ENCODE results near the gene CGNL1.

CGNL1 gene

GRCh38 chr15:57367556-57367955 is 8.7 kb upstream of the CGNL1 start:
- TF ChIP-seq CTCF (IDR thresholded peaks at IDR 0.05; ENCODE audit: insufficient read depth, low read length, poor library complexity, severe bottlenecking) (no peak), EZH2phosphoT487 (conservative IDR thresholded peaks at IDR 0.05; ENCODE audit: low read length) (no peak)
- H3K79me2 ChIP-seq (ENCODE audit: insufficient read depth, low read length): no peaks in the 10 kb centered on the region
- no peak overlapping the region for H2AFZ ChIP-seq (ENCODE audit: low read depth, low read length, severe bottlenecking)

GRCh38 chr15:57370929-57371328 is 5.4 kb upstream of the CGNL1 start:
- Histone ChIP-seq H3F3A (ENCODE audit: insufficient read depth) (no peaks in the 10 kb centered on the region), H3K36me3 (ENCODE audit: low read length) (no peaks in the 10 kb centered on the region), H3K27me3 (ENCODE audit: low read length) (no peaks in the 10 kb centered on the region), H3K4me3 (ENCODE audit: insufficient read depth, low read length, poor library complexity, severe bottlenecking) (no peak overlapping the region), H3K9me2 (replicated peaks; ENCODE audit: insufficient read depth, low read length) (no peaks in the 10 kb centered on the region), H3K9ac (ENCODE audit: low read length) (no peak overlapping the region), H3K4me2 (ENCODE audit: low read depth, low read length, poor library complexity, severe bottlenecking) (no peak overlapping the region), H3K27ac (ENCODE audit: low read depth, low read length) (no peak overlapping the region), H4K20me1 (ENCODE audit: low read depth, low read length) (no peaks in the 10 kb centered on the region), H3K9me3 (ENCODE audit: insufficient read depth, low read length) (no peaks in the 10 kb centered on the region), H3K79me2 (ENCODE audit: insufficient read depth, low read length) (no peaks in the 10 kb centered on the region), H2AFZ (ENCODE audit: low read depth, low read length, severe bottlenecking) (no peak overlapping the region)
- no peak for TF ChIP-seq CTCF (IDR thresholded peaks at IDR 0.05; ENCODE audit: insufficient read depth, low read length, poor library complexity, severe bottlenecking)
- TF ChIP-seq EZH2phosphoT487 (conservative IDR thresholded peaks at IDR 0.05; ENCODE audit: low read length): no peak

More at GRCh38 chr15:57367556-57367955, 8.7 kb upstream of the CGNL1 start:
- Histone ChIP-seq H3K4me3 (ENCODE audit: insufficient read depth, low read length, poor library complexity, severe bottlenecking) (no peak overlapping the region), H3K4me2 (ENCODE audit: low read depth, low read length, poor library complexity, severe bottlenecking) (no peak overlapping the region), H3K9me3 (ENCODE audit: insufficient read depth, low read length) (no peaks in the 10 kb centered on the region), H3K27me3 (ENCODE audit: low read length) (no peaks in the 10 kb centered on the region), H3K9ac (ENCODE audit: low read length) (no peak overlapping the region), H4K20me1 (ENCODE audit: low read depth, low read length) (no peaks in the 10 kb centered on the region), H3K27ac (ENCODE audit: low read depth, low read length) (no peak overlapping the region), H3F3A (ENCODE audit: insufficient read depth) (no peaks in the 10 kb centered on the region), H3K36me3 (ENCODE audit: low read length) (no peaks in the 10 kb centered on the region), H3K9me2 (replicated peaks; ENCODE audit: insufficient read depth, low read length) (no peaks in the 10 kb centered on the region)

GRCh38 chr15:57373251-57373881 is 2.9 kb upstream of the CGNL1 start:
- no peak overlapping the region for H2AFZ ChIP-seq (ENCODE audit: low read depth, low read length, severe bottlenecking)
- TF ChIP-seq CTCF (IDR thresholded peaks at IDR 0.05; ENCODE audit: insufficient read depth, low read length, poor library complexity, severe bottlenecking): no peak
- TF ChIP-seq EZH2phosphoT487 (conservative IDR thresholded peaks at IDR 0.05; ENCODE audit: low read length): no peak
- H3K9me3 ChIP-seq (ENCODE audit: insufficient read depth, low read length): no peaks in the 10 kb centered on the region
- H3K36me3 ChIP-seq (ENCODE audit: low read length): no peaks in the 10 kb centered on the region
- H3F3A ChIP-seq (ENCODE audit: insufficient read depth): no peaks in the 10 kb centered on the region
- no peak overlapping the region for H3K4me3 ChIP-seq (ENCODE audit: insufficient read depth, low read length, poor library complexity, severe bottlenecking)
- H3K27me3 ChIP-seq (ENCODE audit: low read length): no peaks in the 10 kb centered on the region
- no peak overlapping the region for H3K9ac ChIP-seq (ENCODE audit: low read length)
- no peaks in the 10 kb centered on the region for H4K20me1 ChIP-seq (ENCODE audit: low read depth, low read length)
- no peak overlapping the region for H3K4me2 ChIP-seq (ENCODE audit: low read depth, low read length, poor library complexity, severe bottlenecking)
- no peak overlapping the region for H3K27ac ChIP-seq (ENCODE audit: low read depth, low read length)
- no peaks in the 10 kb centered on the region for H3K9me2 ChIP-seq (replicated peaks; ENCODE audit: insufficient read depth, low read length)
- no peaks in the 10 kb centered on the region for H3K79me2 ChIP-seq (ENCODE audit: insufficient read depth, low read length)

Measured in SU-DHL-6 (cell line).